IPS-NIHi7 (cell line): ENCODE results near the gene MYPN.

Experiments used
- DNase-seq: peaks from one replicate; pipeline ENCODE4 v3.0.0; 2012; ENCODE audit warnings: mixed read lengths; ENCODE audit errors: extremely low spot score

The MYPN gene

GRCh38 chr10:68095153-68095552, 14.1 kb upstream of the MYPN start:
- DNase-seq: no peak

- DNase-seq: peak; percentile 68
These were observed 12.3 kb upstream of the MYPN start for GRCh38 chr10:68096913-68097516.

- no peak for DNase-seq
These were observed 9.6 kb upstream of the MYPN start for GRCh38 chr10:68099736-68100135.

GRCh38 chr10:68101066-68101465, 8.2 kb upstream of the MYPN start:
- DNase-seq: no peak

GRCh38 chr10:68103261-68103878, 5.9 kb upstream of the MYPN start:
- no peak for DNase-seq

GRCh38 chr10:68103901-68104300, 5.4 kb upstream of the MYPN start:
- DNase-seq: no peak

- no peak for DNase-seq
These were observed 3.5 kb upstream of the MYPN start for GRCh38 chr10:68105820-68106219.

- no peak for DNase-seq
These were observed 2.6 kb upstream of the MYPN start for GRCh38 chr10:68106656-68107055.

GRCh38 chr10:68107651-68108050, 1.6 kb upstream of the MYPN start:
- no peak for DNase-seq

GRCh38 chr10:68108051-68108450, 1.2 kb upstream of the MYPN start:
- no peak for DNase-seq

- DNase-seq: no peak
These were observed 635 bp upstream of the MYPN start for GRCh38 chr10:68108653-68109052.

- no peak for DNase-seq
These were observed 739 bp downstream of the MYPN start for GRCh38 chr10:68110027-68110426.

GRCh38 chr10:68111584-68111983, 2.3 kb downstream of the MYPN start:
- no peak for DNase-seq

- no peak for DNase-seq
These were observed 3.5 kb downstream of the MYPN start for GRCh38 chr10:68112837-68113236.

- DNase-seq: no peak
These were observed 9.4 kb downstream of the MYPN start for GRCh38 chr10:68118657-68119056.

- no peak for DNase-seq
These were observed 11.9 kb downstream of the MYPN start for GRCh38 chr10:68121020-68121743.

- peak; percentile 51 for DNase-seq
These were observed 12.6 kb downstream of the MYPN start for GRCh38 chr10:68121852-68122251.

- no peak for DNase-seq
These were observed 15.4 kb downstream of the MYPN start for GRCh38 chr10:68124718-68125117.

GRCh38 chr10:68125772-68126171, 16.5 kb downstream of the MYPN start:
- DNase-seq: no peak

GRCh38 chr10:68128015-68128414, 18.7 kb downstream of the MYPN start:
- no peak for DNase-seq

- no peak for DNase-seq
These were observed 23.1 kb downstream of the MYPN start for GRCh38 chr10:68132391-68132790.

- no peak for DNase-seq
These were observed 24.2 kb downstream of the MYPN start for GRCh38 chr10:68133523-68133922.

GRCh38 chr10:68135362-68135761, 26.1 kb downstream of the MYPN start:
- DNase-seq: no peak
